ENCODE data around the gene LIPN.
"Not testable (repeated sequence)": the region's sequence is repeated elsewhere in the genome, so short reads cannot be mapped to it uniquely, and the experiment has no call there.

Gene LIPN

GRCh38 chr10:88759366-88760101 is at the start of gene LIPN:
TSS of gene LIPN (plus strand) at chr10:88760020. CDS start at chr10:88761406, 1,386 bp downstream.
- DNase-seq: no peak

- no peak for DNase-seq
Observed at GRCh38 chr10:88715517-88715916, 44.3 kb upstream of the LIPN start.

GRCh38 chr10:88721392-88721791 is 38.4 kb upstream of the LIPN start:
- no peak for DNase-seq

GRCh38 chr10:88725798-88726197 is 34.0 kb upstream of the LIPN start:
- DNase-seq: no peak

- DNase-seq: peak; percentile 13
Observed at GRCh38 chr10:88728107-88728763, 31.6 kb upstream of the LIPN start.

GRCh38 chr10:88730864-88731263 is 29.0 kb upstream of the LIPN start:
- DNase-seq: no peak

GRCh38 chr10:88731296-88731695 is 28.5 kb upstream of the LIPN start:
- DNase-seq: no peak

GRCh38 chr10:88733215-88733614 is 26.6 kb upstream of the LIPN start:
- no peak for DNase-seq

- DNase-seq: no peak
Observed at GRCh38 chr10:88735661-88736060, 24.2 kb upstream of the LIPN start.

- DNase-seq: not testable (repeated sequence)
Observed at GRCh38 chr10:88741921-88742320, 17.9 kb upstream of the LIPN start.

- DNase-seq: no peak
Observed at GRCh38 chr10:88742448-88742847, 17.4 kb upstream of the LIPN start.

- no peak for DNase-seq
Observed at GRCh38 chr10:88744002-88744401, 15.8 kb upstream of the LIPN start.

- no peak for DNase-seq
Observed at GRCh38 chr10:88745633-88746032, 14.2 kb upstream of the LIPN start.

GRCh38 chr10:88754287-88754686 is 5.5 kb upstream of the LIPN start:
- no peak for DNase-seq

GRCh38 chr10:88755753-88756152 is 4.1 kb upstream of the LIPN start:
- no peak for DNase-seq

- DNase-seq: no peak
Observed at GRCh38 chr10:88756660-88757059, 3.2 kb upstream of the LIPN start.

GRCh38 chr10:88762906-88763305 is 3.1 kb downstream of the LIPN start:
- DNase-seq: no peak

- no peak for DNase-seq
Observed at GRCh38 chr10:88763441-88763840, 3.6 kb downstream of the LIPN start.

GRCh38 chr10:88764110-88764509 is 4.3 kb downstream of the LIPN start:
- DNase-seq: no peak

GRCh38 chr10:88765816-88766215 is 6.0 kb downstream of the LIPN start:
- no peak for DNase-seq

- DNase-seq: no peak
Observed at GRCh38 chr10:88769384-88769783, 9.6 kb downstream of the LIPN start.

- DNase-seq: no peak
Observed at GRCh38 chr10:88781206-88781605, 21.4 kb downstream of the LIPN start.

GRCh38 chr10:88782222-88782621 is 22.4 kb downstream of the LIPN start:
- DNase-seq: no peak

- no peak for DNase-seq
Observed at GRCh38 chr10:88783724-88784123, 23.9 kb downstream of the LIPN start.

Data from activated gamma-delta T cell treated with Interleukin-2 at 50 U/mL for 16 hours (primary cell).